HG03575 (cell line): ENCODE measurements around the gene UBB.

Source experiments
- ATAC-seq: cut with Tn5 transposase; IDR thresholded peaks from one replicate; pipeline ENCODE4 v1.9.1; 2021; ENCODE audit not compliant: unreplicated experiment, insufficient number of reproducible peaks, low FRiP score; ENCODE audit errors: extremely low read depth

The UBB gene

DNA sequence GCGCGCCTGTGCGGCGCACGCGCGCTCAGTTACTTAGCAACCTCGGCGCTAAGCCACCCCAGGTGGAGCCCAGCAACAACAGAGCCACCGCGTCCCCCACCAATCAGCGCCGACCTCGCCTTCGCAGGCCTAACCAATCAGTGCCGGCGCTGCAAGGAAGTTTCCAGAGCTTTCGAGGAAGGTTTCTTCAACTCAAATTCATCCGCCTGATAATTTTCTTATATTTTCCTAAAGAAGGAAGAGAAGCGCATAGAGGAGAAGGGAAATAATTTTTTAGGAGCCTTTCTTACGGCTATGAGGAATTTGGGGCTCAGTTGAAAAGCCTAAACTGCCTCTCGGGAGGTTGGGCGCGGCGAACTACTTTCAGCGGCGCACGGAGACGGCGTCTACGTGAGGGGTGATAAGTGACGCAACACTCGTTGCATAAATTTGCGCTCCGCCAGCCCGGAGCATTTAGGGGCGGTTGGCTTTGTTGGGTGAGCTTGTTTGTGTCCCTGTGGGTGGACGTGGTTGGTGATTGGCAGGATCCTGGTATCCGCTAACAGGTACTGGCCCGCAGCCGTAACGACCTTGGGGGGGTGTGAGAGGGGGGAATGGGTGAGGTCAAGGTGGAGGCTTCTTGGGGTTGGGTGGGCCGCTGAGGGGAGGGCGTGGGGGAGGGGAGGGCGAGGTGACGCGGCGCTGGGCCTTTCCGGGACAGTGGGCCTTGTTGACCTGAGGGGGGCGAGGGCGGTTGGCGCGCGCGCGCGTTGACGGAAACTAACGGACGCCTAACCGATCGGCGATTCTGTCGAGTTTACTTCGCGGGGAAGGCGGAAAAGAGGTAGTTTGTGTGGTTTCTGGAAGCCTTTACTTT, at the start of gene UBB:
Gene UBB (plus strand): TSS at position 452 of the 856 bp plus-strand sequence. CDS start 817 bp downstream, outside the sequence.
- ATAC-seq, result peak; percentile 47

DNA sequence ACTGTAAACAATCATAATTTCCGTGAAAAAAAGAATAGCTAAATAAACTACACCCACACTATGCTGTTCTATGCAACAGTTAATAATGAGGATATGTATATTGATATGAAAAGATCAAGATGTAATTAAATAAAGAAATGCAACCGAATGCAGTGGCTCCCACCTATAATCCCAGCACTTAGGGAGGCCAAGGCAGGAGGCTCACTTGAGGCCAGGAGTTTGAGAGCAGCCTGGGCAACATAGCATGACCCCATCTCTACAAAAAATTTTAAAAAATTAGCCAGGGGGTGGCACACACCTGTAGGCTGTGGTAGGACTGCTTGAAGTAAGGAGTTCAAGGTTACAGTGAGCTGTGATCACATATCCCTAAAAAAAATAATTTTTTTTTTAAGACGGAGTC, 42.5 kb upstream of the UBB start:
- no peak for ATAC-seq

DNA sequence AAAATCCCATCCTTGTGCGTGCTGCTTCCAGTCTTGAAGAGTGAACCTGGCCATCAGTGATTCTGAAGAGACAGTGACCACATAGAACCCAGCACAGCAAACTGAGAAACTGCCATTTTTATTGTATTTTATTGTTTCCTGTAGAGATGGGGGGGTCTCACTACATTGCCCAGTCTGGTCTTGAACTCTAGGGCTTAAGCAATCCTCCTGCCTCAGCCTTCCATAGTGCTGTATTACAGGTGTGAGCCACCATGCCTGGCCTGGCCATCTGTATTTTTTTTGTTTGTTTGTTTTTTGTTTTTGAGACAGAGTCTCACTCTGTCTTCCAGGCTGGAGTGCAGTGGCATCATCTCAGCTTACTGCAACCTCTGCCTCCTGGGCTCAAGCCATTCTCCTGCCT, 41.5 kb upstream of the UBB start:
- no peak for ATAC-seq

DNA sequence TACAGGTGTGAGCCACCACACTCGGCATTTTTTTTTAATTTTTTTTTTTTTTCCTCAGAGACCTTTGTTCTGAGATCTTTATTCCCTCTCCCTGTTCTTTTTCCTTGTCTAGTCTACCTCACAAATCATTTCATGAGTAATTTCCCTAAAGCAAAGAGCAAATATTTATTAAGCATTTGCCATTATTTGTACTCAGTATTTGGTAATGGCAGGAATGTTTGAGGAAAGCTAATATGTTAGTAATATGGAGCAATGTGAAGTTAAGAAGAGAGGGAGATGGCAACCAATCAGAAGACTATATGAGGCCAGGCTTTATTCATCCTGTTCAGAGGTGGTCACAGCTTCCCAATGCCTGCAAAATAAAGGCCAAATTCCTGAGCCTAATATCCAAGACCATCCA, 40.9 kb upstream of the UBB start:
- no peak for ATAC-seq

DNA sequence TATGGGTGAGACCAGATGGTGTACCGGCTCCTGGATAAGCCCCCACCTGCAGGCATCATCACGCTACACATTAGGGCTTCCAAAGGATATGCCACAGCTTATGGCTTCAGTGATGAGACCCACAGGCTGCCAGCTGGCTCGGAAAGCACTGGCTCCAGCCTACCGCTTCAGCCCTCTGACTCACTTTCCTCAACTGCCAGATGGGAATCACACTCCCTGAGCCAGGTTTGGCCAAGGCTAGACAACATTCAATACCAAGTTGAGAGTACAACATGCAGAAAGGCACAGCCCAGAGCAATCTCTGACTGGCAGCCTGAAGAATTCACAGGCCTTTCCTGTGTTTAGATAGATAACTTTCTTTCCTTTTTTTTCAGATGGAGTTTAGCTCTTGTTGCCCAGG, 37.9 kb upstream of the UBB start:
- no peak for ATAC-seq

DNA sequence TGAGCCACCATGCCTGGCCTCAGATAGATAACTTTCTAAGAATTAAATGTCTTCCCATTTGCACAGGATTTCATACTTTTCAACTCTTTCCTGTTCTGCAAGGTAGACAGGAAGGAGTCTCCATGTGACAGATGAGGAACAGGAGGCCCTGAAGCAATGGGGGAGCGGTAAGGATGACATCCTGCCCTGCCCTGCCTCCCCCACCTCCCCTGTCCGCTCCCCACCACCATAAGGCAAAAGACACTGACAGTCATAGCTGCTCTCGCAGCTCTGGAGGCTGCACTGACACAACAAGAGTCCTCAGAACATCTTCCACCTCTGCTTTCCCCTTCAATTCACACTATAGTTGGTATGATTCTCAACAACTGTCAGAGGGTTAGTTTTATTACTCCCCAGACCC, 37.3 kb upstream of the UBB start:
- no peak for ATAC-seq

DNA sequence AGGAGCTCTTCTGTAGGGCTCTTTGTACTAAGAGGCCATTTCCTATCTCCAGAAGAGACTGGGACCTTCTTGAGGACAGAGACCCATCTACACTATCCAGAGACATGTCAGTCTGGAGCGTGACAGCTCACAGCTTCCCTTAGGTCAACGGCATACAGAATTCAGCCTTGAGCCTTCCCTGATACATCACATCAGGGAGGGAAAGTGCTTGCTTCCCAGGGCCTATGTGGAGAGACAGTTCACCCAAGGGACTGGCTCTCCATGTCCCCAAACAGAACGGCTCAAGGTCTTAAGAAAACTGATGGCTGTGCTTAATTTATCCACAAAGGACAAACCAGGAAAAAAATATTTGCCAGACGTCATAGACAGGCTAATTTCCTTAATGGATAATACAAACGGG, 35.3 kb upstream of the UBB start:
- no peak for ATAC-seq

DNA sequence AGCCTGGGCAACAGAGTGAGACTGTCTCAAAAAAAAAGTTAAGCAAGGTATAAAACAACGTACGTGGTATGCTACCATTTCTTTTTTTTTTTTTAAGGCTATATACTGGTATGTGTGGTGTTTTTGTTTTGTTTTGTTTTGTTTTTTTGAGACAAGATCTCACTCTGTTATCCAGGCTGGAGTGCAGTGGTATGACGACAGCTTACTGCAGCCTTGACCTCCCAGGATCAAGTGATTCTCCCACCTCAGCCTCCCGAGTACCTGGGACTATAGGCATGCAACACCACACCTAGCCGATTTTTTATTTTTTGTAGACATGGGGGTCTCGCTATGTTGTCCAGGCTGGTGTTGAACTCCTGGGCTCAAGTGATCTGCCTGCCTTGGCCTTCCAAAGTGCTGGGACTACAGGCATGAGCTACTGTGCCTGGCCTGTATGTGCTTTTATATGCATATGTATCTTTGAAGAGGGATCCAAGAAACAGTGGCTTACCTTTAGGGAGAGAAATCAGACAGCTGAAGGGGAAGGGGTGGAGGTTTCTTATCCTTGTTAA, 34.1 kb upstream of the UBB start:
- no peak for ATAC-seq

DNA sequence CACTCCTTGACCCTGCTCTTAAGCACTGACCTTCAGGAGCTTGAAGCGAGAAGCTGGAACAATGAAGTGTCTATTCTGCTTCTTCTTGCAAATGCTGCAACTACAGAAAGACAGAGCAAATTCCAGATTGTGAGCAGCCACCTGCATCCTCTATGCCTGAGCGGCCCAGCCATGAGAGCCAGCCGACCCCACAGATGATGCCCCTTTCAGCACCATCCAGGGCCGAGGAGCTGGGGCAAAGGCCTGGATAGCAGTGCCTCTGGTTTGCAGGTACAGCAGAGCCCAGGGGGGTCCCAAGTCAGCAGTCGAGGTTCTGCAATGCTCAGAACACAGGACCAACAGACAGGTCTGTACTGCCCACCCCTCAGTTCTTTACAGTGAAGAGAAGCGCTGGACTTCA, 32.3 kb upstream of the UBB start:
- ATAC-seq, result no peak

DNA sequence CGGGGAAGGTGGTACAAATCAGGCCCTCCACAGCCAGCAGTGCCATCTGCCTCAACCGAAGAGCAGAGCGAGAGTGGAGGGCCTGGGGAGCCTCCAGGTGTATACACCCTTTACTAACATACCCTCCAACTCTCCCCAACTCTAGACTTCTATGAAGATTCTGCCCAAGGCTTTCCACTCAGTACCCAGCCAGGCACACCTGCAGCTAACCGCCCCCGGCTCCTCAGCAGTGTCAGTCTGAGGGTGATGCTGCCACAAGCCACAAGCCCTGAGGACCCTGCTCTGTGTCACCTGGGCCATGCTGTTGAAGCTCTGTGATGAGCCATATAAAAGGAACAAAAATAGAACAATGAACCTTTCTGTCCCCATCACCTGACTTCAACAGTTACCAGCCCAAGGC, 31.5 kb upstream of the UBB start:
- ATAC-seq, result no peak

DNA sequence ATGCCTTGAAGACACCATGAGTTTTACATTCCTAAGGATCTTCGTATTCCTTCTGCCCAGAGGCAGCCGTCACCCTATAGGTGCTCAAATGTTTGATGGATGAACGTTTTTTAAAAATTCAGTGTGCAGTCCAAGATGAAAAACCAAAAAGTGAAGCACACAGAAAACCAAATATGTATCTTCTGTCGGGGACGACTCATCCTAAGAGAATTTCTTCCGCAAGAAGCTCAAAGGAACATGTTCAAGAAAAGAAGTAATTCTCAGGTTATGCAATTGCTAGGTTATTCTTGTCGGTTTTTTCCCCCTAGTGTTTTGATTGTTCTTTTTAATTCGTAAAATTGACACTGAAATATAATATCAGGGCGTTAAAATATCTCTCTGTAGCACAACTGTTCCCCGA, 29.1 kb upstream of the UBB start:
- no peak for ATAC-seq

DNA sequence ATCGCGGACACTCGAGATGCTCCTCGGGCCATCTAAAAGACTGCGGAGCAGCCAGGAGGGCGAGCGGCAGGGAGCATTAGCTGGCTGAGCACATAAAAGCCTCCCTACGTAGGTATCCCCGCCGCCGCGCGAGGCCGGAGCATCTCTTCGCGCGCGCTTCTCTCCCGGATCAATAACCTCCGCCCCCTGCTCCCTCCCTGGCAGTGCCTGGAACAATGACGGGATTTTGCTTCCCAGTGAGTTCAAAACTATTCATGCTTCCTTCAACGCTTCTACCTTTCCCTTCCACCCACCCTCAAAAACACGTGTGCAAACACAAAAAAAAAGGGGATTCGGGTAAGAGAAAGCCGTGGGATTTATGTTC, 28.6 kb upstream of the UBB start:
- ATAC-seq, result no peak

DNA sequence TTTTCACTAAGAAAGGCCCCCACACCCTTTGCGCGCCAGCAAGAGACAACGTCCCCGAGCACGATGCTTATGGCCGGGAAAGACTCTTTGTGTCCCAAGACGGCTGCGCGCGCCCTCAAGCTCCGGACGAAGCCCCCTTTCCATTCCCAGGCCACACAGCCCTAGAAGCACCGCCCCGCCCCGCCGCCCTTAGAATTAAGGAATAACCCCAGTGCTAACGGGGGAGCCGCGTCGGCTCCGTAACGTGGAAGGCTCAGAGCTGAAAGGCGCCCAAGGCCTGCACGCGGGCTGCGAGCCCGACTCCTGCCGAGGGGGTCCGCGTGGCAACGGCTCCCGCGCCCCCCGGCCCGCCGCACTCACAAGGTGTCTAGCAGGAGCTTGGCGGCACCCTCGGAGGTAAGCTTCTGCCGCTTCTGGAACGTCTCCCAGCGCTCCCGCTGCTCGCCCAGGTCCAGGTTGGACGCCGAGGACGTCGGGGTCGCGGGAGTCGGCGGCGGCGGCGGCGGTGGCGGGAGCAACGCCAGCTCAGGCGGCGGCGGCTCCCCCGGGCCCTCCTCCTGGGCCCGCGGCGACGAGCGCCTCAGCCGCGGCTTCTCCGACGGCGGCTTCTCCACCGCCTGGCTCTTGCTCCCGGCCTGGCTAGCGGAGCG, 28.1 kb upstream of the UBB start:
- no peak for ATAC-seq

DNA sequence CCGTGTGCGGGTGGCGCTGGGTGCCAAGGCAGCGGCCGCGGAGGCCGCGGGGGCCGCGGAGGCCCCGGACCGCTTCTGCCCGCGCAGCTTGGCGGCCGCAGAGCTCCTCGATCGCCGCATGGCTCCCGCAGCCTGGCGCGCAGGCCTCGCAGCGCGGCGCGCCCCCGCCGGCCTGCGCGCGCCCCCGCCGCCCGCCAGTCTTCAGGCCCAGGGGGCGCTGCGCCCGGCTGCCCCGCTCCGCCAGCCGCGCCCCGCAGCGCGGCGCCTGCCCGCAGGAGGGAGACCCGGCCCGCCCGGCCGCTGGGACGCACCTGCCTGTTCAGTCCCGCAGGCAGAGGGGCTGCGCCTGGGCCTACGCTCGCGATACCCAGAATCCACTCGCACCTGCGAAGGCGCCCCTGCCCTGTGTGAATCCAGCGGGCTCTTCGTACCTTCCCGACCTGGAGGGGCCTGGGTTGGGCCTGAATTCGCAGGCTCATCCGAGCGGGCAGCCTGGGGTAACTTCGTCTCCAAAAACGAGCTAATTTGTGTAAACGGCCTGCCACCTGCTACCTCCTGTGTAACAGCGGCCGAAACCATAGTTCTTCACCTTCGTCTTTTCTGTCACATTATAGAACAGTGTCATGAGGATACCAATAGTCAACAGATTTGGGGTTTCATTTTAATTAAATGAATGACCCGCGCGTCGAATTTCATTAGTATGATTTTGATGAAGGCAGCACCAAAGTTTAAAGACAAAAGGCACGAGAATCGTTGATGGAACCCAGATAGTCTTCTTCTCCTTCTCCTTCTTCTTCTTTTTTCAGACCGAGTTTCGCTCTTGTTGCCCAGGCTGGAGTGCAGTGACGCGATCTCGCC, 27.3 kb upstream of the UBB start, which contains the start of gene CENPV:
Gene CENPV (minus strand): TSS at position 153 of the 858 bp plus-strand sequence. CDS start 33 bp downstream, at position 120.
- no peak for ATAC-seq

DNA sequence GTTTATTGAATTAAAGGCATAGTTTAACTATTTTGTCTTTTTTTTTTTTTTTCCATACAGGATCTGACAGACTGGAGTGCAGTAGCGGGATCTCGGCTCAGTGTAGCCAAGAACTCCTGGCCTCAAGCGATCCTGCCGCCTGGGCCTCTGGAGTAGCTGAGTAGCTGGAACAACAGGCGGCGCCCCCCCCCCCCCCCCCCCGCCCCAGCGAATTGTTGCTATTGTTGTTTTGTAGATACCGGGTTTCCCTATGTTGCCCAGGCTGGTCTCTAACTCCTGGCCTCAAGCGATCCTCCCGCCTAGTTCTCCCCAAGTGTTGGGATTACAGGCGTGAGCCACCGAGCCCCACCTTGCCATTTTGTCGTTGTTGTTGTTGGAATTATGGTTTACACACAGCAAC, 26.3 kb upstream of the UBB start:
- no peak for ATAC-seq

DNA sequence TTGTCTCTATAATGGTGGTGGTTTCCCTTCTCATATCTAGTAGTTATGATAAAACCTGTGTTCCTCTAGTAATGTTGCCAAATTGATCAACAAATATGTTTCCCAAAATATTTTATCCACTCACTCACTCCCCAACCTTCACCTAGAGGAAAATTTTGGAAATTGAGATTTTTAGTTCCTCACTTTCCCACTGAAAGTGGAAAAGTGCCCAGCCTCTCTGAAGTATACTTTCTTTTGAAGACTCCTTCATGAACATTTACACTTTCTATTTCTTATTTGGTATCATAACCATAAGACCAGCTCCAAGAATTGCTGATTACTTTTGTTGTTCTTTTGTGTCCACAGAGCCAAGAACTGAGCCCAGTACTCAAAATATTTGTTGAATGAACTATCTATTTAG, 22.5 kb upstream of the UBB start:
- ATAC-seq, result no peak

DNA sequence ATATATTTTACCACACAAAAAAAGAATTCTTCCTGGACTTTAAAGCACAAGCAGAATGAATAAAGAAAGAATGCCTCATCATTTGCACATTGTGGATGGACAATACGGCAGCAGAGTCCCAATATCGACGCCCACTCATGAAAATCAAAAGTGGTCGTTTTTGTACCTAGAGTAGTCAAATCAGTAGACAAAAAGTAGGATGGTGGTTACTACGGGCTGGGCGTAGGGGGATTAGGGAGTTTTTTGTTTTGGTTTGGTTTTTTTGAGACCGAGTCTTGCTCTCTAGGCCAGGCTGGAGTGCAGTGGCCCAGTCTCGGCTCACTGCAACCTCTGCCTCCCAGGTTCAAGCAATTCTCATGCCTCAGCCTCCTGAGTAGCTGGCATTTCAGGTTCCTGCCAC, 19.0 kb upstream of the UBB start:
- no peak for ATAC-seq

DNA sequence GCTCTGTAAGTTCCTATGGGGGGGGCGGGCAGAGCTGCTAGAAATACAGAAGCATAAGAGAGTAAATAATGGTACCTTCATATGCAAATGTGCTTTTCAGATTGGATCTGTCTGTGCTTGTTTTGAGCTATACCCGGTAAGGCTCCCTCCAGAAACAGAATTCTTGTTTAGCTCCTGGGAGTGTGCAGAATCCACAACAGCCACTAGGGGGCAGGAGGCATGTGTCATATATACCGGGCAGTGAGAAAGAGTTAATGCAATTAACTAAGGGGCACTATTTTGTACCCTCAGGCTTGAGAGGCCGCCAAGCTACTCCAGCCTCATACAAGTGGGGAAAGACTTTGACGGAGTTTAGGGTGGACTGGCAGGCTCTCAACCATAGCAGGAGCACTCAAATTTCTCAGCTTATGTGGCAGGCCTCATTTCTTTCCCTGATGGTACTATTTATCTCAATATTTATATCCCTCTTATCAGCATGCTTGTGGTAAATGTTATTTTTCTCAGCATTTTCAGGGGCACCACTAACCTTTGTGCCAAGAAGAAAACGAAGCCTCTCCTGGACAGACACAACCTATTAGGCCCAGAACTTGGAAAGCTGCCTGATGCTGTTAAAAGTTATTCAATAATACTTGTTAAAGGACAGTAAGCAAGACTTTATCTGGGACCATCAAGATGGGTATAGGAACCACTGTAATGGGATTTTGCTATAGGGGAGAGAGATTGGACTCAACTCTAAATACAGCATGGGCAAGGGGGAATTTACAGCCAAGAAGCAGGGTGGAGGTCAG, 16.9 kb upstream of the UBB start:
- peak; percentile 65 for ATAC-seq

DNA sequence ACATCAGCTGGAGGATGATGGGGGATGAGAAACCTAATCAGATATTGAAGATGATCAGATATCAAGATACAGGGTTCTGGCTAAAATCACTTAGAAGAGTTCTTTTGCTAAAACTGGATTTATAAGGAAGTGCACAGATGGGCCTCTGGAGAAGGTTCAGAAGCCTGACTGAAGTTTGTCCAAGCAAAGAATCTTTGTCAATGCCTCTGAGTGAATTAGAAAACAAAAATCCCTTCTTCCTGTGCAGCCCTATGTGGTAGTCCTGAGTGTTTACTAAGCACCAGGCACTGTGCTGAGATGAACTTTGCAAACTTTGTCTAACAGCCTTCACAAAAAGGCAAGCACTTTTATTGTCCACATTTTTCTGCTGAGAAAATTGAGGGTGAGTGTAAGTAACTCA, 16.3 kb upstream of the UBB start:
- ATAC-seq, result no peak
